H1 (cell line): ENCODE data around the gene ABL2. TPM values are rescaled to one million over a fixed set of nuclear protein-coding genes. Genes with fewer than 3 reads are reported as not detected.

Source experiments
- ASH2L ChIP-seq: fragments of 200-600, 300-600 bp; sonication (generic); IDR thresholded peaks from one replicate; pipeline ENCODE4 v1.7.1; 2017; ENCODE audit warnings: low read length
- KDM5A ChIP-seq: fragments of 200-600 bp; IDR thresholded peaks from 2 replicates; pipeline ENCODE4 v1.7.1; 2012; ENCODE audit warnings: mild to moderate bottlenecking, low read length, inconsistent platforms, mixed read lengths
- PHF8 ChIP-seq: fragments of 200-600 bp; sonication (generic); conservative IDR thresholded peaks from 2 replicates; pipeline ENCODE4 v1.7.1; 2012; ENCODE audit warnings: low read depth, mild to moderate bottlenecking, inconsistent platforms, low read length, moderate library complexity
- POLR2A ChIP-seq, 2 experiments: IDR thresholded peaks; 1 replicate in 1 of 2; 2 replicates in 1 of 2; pipeline ENCODE4 v1.6.1; 2011; ENCODE audit warnings: low read depth in 2 of 2, low read length in 2 of 2, mild to moderate bottlenecking in 2 of 2; ENCODE audit errors: control extremely low read depth in 1 of 2
- POLR2AphosphoS5 ChIP-seq: IDR thresholded peaks from 2 replicates; pipeline ENCODE4 v1.6.1; 2011; ENCODE audit warnings: low read depth, low read length
- ZNF274 ChIP-seq: IDR thresholded peaks from 2 replicates; pipeline ENCODE4 v1.7.0; 2012; ENCODE audit warnings: low read length, borderline replicate concordance; ENCODE audit errors: extremely low read depth
- polyA plus RNA-seq, 7 experiments: library from polyadenylated mRNA; depleted of rRNA in 3 of 7; stranded (reverse) in 5 of 7; unstranded in 2 of 7; fragments of >200 nt in 5 of 7; fragments of 200-250 nt in 2 of 7; gene quantifications; 1 replicate in 5 of 7; 2 replicates in 1 of 7; 4 replicates in 1 of 7; pipeline versions ENCODE4 v1.2.1 to v1.2.3, GENCODE V29; 2011 to 2013; ENCODE audit warnings: missing spikeins in 2 of 7, mixed read lengths in 2 of 7
- total RNA-seq: library from RNA; stranded (reverse); fragmentation: NEBNext Ultra II Directional; extraction: Animal tissue kit (Norgen Biotek cat#: 25700); gene quantifications from 2 replicates; pipeline ENCODE4 v1.2.1, GENCODE V29; 2021

ABL2 gene
- total and polyA plus RNA-seq, 2 of the 8 experiments (the other 6 are each of a cell fraction or from before 2014, with no cell fraction given), result 4.5 to 19.1 TPM

- TF ChIP-seq KDM5A (no peak), ASH2L (no peak), POLR2A (IDR thresholded peaks at IDR 0.05; ENCODE audit: control extremely low read depth in 1 of 2, low read depth in 2 of 2, low read length in 2 of 2) (no peak), PHF8 (no peak), POLR2AphosphoS5 (no peak), ZNF274 (no peak)
Observed at GRCh38 chr1:179080866-179081686, 148.4 kb downstream of the ABL2 start (continued).
